Measurements from ENCODE around the gene RGS7. TPM values are rescaled to one million over a fixed set of nuclear protein-coding genes. Genes with fewer than 3 reads are reported as not detected.

The RGS7 gene
- total and polyA plus RNA-seq, 2 of the 8 experiments (the other 6 are each of a cell fraction or from before 2014, with no cell fraction given) = 1.6 to 3.0 TPM

DNA sequence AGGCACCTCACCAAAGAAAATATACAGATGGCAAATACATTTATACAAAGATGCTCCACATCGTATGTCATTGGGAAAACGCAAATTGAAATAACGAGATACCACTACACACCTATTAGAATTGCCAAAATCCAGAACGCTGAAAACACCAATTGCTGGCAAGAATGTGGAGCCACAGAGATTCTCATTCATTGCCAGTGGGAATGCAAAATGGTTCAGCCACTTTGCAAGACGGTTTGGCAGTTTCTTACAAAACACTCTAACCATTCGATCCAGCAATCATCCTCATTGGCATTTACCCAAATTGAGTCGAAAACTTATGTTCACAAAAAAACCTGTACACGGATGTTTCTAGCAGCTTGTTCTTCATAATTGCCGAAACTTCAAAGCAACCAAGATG lies 521.7 kb downstream of the RGS7 start:
- H4K8ac ChIP-seq (ENCODE audit: extremely low read depth, insufficient read depth, low read length) = no peak overlapping the region
- H3K14ac ChIP-seq (ENCODE audit: insufficient read length) = no peak overlapping the region
- no peak overlapping the region for H2BK5ac ChIP-seq (ENCODE audit: low read depth, low read length)
- no peaks in the 10 kb centered on the region for H3K23me2 ChIP-seq (ENCODE audit: low read depth, low read length)
- no peak overlapping the region for H4K5ac ChIP-seq (ENCODE audit: insufficient read length, low read depth, low read length)
- no peak overlapping the region for H3K4me2 ChIP-seq (ENCODE audit: insufficient read depth in 1 of 2, low read depth in 2 of 2, low read length in 2 of 2)
- H3K18ac ChIP-seq (ENCODE audit: extremely low read depth, low read length) = no peak overlapping the region
- H3K9me3 ChIP-seq (ENCODE audit: insufficient read depth in 2 of 2, low read depth in 1 of 2, low read length in 1 of 2) = no peaks in the 10 kb centered on the region
- H3K23ac ChIP-seq (ENCODE audit: insufficient read length) = no peak overlapping the region
- no peak overlapping the region for H2BK120ac ChIP-seq (replicated peaks; ENCODE audit: low read depth, low read length)
- H3K4me3 ChIP-seq (ENCODE audit: extremely low read depth in 1 of 4, insufficient read depth in 2 of 4, low read depth in 3 of 4, low read length in 4 of 4) = no peak overlapping the region
- H3K4me1 ChIP-seq (replicated peaks in 1 of 4; ENCODE audit: control insufficient read depth in 3 of 4, insufficient read depth in 4 of 4, low read length in 3 of 4) = no peaks in the 10 kb centered on the region
- DNase-seq (ENCODE audit: low read depth in 1 of 2, low spot score in 2 of 2) (no peak), FAIRE-seq (no peak)
- no peak overlapping the region; a peak in 1 of 7 replicates for H3K9ac ChIP-seq (replicated peaks in 1 of 4; ENCODE audit: extremely low read depth in 1 of 4, low read depth in 3 of 4, low read length in 3 of 4)
- H4K20me1 ChIP-seq (replicated peaks in 1 of 2; ENCODE audit: control insufficient read depth in 1 of 2, insufficient read depth in 2 of 2, low read length in 2 of 2) = no peaks in the 10 kb centered on the region
- no peak overlapping the region for H3K4ac ChIP-seq (replicated peaks; ENCODE audit: insufficient read length, low read depth, low read length)
- H3K27me3 ChIP-seq (replicated peaks in 1 of 4; ENCODE audit: control insufficient read depth in 3 of 4, extremely low read depth in 1 of 4, insufficient read depth in 3 of 4, low read length in 3 of 4) = no peaks in the 10 kb centered on the region
- no peaks in the 10 kb centered on the region for H3K36me3 ChIP-seq (ENCODE audit: control insufficient read depth in 2 of 4, insufficient read depth in 4 of 4, low read length in 3 of 4)
- H3K56ac ChIP-seq (replicated peaks; ENCODE audit: insufficient read length, low read depth, low read length) = no peak overlapping the region
- H3K79me2 ChIP-seq (ENCODE audit: control insufficient read depth in 1 of 2, insufficient read depth in 2 of 2, low read length in 2 of 2) = no peaks in the 10 kb centered on the region
- no peak overlapping the region for H2BK20ac ChIP-seq (ENCODE audit: low read length)
- H3K27ac ChIP-seq (ENCODE audit: low read depth, low read length) = no peak overlapping the region
- H2AK5ac ChIP-seq (ENCODE audit: low read depth, low read length) = no peak overlapping the region
- no peak overlapping the region for H4K91ac ChIP-seq (replicated peaks; ENCODE audit: insufficient read length, low read length)
- 89% methylated on average over 9 of the region's 9 CpGs; no CpG with 5 or more reads in 1 of the 2 experiments for WGBS, 2 experiments (ENCODE audit: extremely low coverage in 1 of 2, insufficient coverage in 1 of 2, insufficient read length in 1 of 2, insufficient replicate concordance in 2 of 2, low coverage in 1 of 2, low lambda C conversion rate in 2 of 2, missing lambda C conversion rate in 1 of 2)
- ChIA-PET CTCF (ENCODE audit: partially characterized antibody) (no interaction called here), POLR2A (ENCODE audit: partially characterized antibody) (no interaction called here)
- H2AFZ ChIP-seq (ENCODE audit: low read length) = no peak overlapping the region
- no peak overlapping the region for H2BK15ac ChIP-seq (ENCODE audit: low read length)
- H3K79me1 ChIP-seq (ENCODE audit: low read depth, low read length) = no peaks in the 10 kb centered on the region
- H2BK12ac ChIP-seq (ENCODE audit: low read depth, low read length) = no peak overlapping the region
- TF ChIP-seq HDAC2 (IDR thresholded peaks at IDR 0.05; ENCODE audit: borderline replicate concordance in 1 of 2, low read depth in 2 of 2, low read length in 2 of 2) (no peak), CREB1 (IDR thresholded peaks at IDR 0.05) (no peak), RNF2 (IDR thresholded peaks at IDR 0.05; ENCODE audit: borderline replicate concordance, low read depth, low read length, missing control alignments, poor library complexity, severe bottlenecking) (no peak), TAF1 (IDR thresholded peaks at IDR 0.05; ENCODE audit: low read depth, low read length) (no peak), CBX5 (IDR thresholded peaks at IDR 0.05; ENCODE audit: low read depth, low read length) (no peak), ASH2L (IDR thresholded peaks at IDR 0.05; ENCODE audit: low read length) (no peak), SIN3A (conservative IDR thresholded peaks at IDR 0.05 in 1 of 2, IDR thresholded peaks at IDR 0.05 in 1 of 2; ENCODE audit: low read depth in 1 of 2, low read length in 2 of 2) (no peak), BRCA1 (IDR thresholded peaks at IDR 0.05; ENCODE audit: low read depth, low read length) (no peak), MAFK (IDR thresholded peaks at IDR 0.05; ENCODE audit: low read depth, low read length) (no peak)
